WTC11 (cell line): ENCODE results near the gene WDR7.

ENCODE experiments used
- CTCF ChIP-seq: fragments of 200-600 bp; IDR thresholded peaks from 2 replicates; pipeline ENCODE4 v1.8.0; 2022; ENCODE audit warnings: antibody characterized with exemption
- ETV6 ChIP-seq: sonication (generic); formaldehyde crosslinking; IDR thresholded peaks from 2 replicates; pipeline ENCODE4 v1.8.1; 2022; ENCODE audit warnings: mild to moderate bottlenecking, missing genetic modification reagents
- RELA ChIP-seq: sonication (generic); formaldehyde crosslinking; IDR thresholded peaks from 2 replicates; pipeline ENCODE4 v1.8.1; 2022; ENCODE audit warnings: missing genetic modification reagents, mild to moderate bottlenecking, borderline replicate concordance
- TCF7 ChIP-seq: sonication (generic); formaldehyde crosslinking; IDR thresholded peaks from 2 replicates; pipeline ENCODE4 v1.8.0; 2022; ENCODE audit warnings: mild to moderate bottlenecking, low read depth, missing genetic modification reagents, moderate library complexity
- USF2 ChIP-seq: sonication (generic); formaldehyde crosslinking; IDR thresholded peaks from 2 replicates; pipeline ENCODE4 v1.8.1; 2023; ENCODE audit warnings: mild to moderate bottlenecking, missing genetic modification reagents, moderate library complexity
- ZBTB43 ChIP-seq: sonication (generic); formaldehyde crosslinking; IDR thresholded peaks from 2 replicates; pipeline ENCODE4 v1.8.1; 2023; ENCODE audit warnings: mild to moderate bottlenecking, missing genetic modification reagents

- TF ChIP-seq ZBTB43 (CRISPR knock-in tag) (no peak), ETV6 (CRISPR knock-in tag) (no peak), CTCF (no peak), USF2 (CRISPR knock-in tag) (no peak), RELA (no peak), TCF7 (CRISPR knock-in tag) (no peak)
Observed at GRCh38 chr18:56641714-56642337, 9.3 kb upstream of the WDR7 start.
